A673 (cell line): ENCODE data around the gene SELENOV. TPM values are rescaled to one million over a fixed set of nuclear protein-coding genes. Genes with fewer than 3 reads are reported as not detected.

Experiments used
- BruUV-seq: library from RNA; stranded (reverse); fragments of 400-500 nt; replicated peaks from 2 replicates; lab custom pipeline; 2021; lab: Mats Ljungman, UMichigan
- CTCF ChIA-PET: fragments of 300-600 bp; sonication (Branson Sonifier 250); formaldehyde crosslinking; loops from one replicate; lab custom pipeline; 2022; ENCODE audit warnings: antibody characterized with exemption; lab: Charles Lee
- POLR2A ChIA-PET: fragments of 300-600 bp; sonication (Branson Sonifier 250); formaldehyde crosslinking; loops from one replicate; lab custom pipeline; 2022; ENCODE audit warnings: antibody characterized with exemption; ENCODE audit not compliant: low non-redundant PET; lab: Charles Lee
- DNase-seq: peaks from one replicate; pipeline ENCODE4 v3.0.0-alpha.2; 2015; ENCODE audit warnings: low spot score
- H3K27ac ChIP-seq: fragments of 200-600 bp; sonication (generic); 2 replicates; pipeline ENCODE4 v1.5.1; 2016; ENCODE audit warnings: mixed run types, low read depth, mild to moderate bottlenecking, mixed read lengths, antibody characterized with exemption, low read length; ENCODE audit not compliant: poor library complexity, severe bottlenecking
- H3K27me3 ChIP-seq: fragments of 200-600 bp; sonication (generic); replicated peaks from 2 replicates; pipeline ENCODE4 v1.6.1; 2017; ENCODE audit warnings: mixed run types, low read depth, mild to moderate bottlenecking, mixed read lengths, antibody characterized with exemption, low read length; ENCODE audit not compliant: insufficient read depth, poor library complexity
- H3K36me3 ChIP-seq: fragments of 200-600 bp; sonication (generic); 2 replicates; pipeline ENCODE4 v1.6.1; 2016; ENCODE audit warnings: mixed run types, mild to moderate bottlenecking, mixed read lengths, antibody characterized with exemption, low read length; ENCODE audit not compliant: insufficient read depth, poor library complexity, severe bottlenecking
- H3K4me1 ChIP-seq: fragments of 200-600 bp; sonication (generic); 2 replicates; pipeline ENCODE4 v1.6.1; 2017; ENCODE audit warnings: mixed run types, mild to moderate bottlenecking, mixed read lengths, antibody characterized with exemption, low read length; ENCODE audit not compliant: insufficient read depth, poor library complexity, severe bottlenecking
- H3K4me3 ChIP-seq: fragments of 200-600 bp; sonication (generic); 2 replicates; pipeline ENCODE4 v1.5.1; 2016; ENCODE audit warnings: low read depth, mixed run types, mild to moderate bottlenecking, mixed read lengths, low read length; ENCODE audit not compliant: poor library complexity, severe bottlenecking
- H3K9me3 ChIP-seq: fragments of 200-600 bp; sonication (generic); 2 replicates; pipeline ENCODE4 v1.6.1; 2016; ENCODE audit warnings: mixed run types, low read depth, mild to moderate bottlenecking, mixed read lengths, antibody characterized with exemption, low read length; ENCODE audit not compliant: poor library complexity, severe bottlenecking
- EZH2 ChIP-seq: fragments of 200-600 bp; sonication (generic); IDR thresholded peaks from 2 replicates; pipeline ENCODE4 v1.6.1; 2017; ENCODE audit warnings: borderline replicate concordance, low read depth, mild to moderate bottlenecking, mixed read lengths, antibody characterized with exemption, low read length; ENCODE audit not compliant: poor library complexity, severe bottlenecking
- intact Hi-C: fragments of 100-400 bp; cut with micrococcal nuclease; formaldehyde crosslinking; loops from one replicate; pipeline ENCODE4 v1.10.0; 2022; ENCODE audit not compliant: unreplicated experiment
- total RNA-seq: library from RNA; stranded (reverse); gene quantifications from 2 replicates; pipeline ENCODE4 v1.2.3, GENCODE V29; 2021
- TF ChIP-seq, protein P1 (sequence below): fragments of 300-800, 200-600 bp; sonication (generic); conservative IDR thresholded peaks from 2 replicates; pipeline ENCODE4 v1.5.1; 2017; ENCODE audit warnings: low read depth, mild to moderate bottlenecking, antibody characterized with exemption, low read length, moderate library complexity, mixed read lengths

SELENOV gene
- total RNA-seq, 1 experiment from 2014 or later = not detected

DNA sequence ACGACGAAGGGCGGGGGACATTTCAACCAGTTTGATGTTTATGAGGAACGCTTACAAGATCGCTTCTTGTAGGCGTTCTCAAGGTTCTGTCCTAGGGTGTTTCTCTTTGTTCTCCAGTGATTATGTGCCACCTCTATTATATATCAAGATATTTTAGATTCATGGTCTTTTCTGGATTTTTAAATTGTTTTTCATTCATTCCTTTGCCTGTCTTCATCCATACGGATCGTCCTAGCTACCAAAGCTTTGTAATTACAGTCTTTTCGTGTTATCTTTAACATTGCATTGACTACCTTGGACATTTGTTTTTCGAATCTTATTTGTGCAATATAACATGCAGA is 25.4 kb downstream of the SELENOV start:
- Histone ChIP-seq H3K4me1 (peaks cover 10% of the 10 kb centered on the region), H3K9me3 (no peaks in the 10 kb centered on the region), H3K36me3 (no peaks in the 10 kb centered on the region), H3K27me3 (peaks cover 3% of the 10 kb centered on the region), H3K4me3 (peak overlapping the region; percentile 79), H3K27ac (peak overlapping the region; percentile 86)
- intact Hi-C loops = loop anchor here (2.0 kb wide), 1 partner anchor 100 kb away; no protein-coding TSS in a partner anchor
- POLR2A ChIA-PET = no interaction called here
- DNase-seq = no peak
- BruUV-seq = no TSS peak
- TF ChIP-seq, protein P1, sequence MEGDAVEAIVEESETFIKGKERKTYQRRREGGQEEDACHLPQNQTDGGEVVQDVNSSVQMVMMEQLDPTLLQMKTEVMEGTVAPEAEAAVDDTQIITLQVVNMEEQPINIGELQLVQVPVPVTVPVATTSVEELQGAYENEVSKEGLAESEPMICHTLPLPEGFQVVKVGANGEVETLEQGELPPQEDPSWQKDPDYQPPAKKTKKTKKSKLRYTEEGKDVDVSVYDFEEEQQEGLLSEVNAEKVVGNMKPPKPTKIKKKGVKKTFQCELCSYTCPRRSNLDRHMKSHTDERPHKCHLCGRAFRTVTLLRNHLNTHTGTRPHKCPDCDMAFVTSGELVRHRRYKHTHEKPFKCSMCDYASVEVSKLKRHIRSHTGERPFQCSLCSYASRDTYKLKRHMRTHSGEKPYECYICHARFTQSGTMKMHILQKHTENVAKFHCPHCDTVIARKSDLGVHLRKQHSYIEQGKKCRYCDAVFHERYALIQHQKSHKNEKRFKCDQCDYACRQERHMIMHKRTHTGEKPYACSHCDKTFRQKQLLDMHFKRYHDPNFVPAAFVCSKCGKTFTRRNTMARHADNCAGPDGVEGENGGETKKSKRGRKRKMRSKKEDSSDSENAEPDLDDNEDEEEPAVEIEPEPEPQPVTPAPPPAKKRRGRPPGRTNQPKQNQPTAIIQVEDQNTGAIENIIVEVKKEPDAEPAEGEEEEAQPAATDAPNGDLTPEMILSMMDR = no peak; the same call in 1 of the 2 replicates
- no peak for TF ChIP-seq EZH2
- CTCF ChIA-PET = interaction anchor here (1.1 kb wide), 1 partner anchor 99 kb away, joined by 4 read pairs; no protein-coding TSS in a partner anchor

DNA sequence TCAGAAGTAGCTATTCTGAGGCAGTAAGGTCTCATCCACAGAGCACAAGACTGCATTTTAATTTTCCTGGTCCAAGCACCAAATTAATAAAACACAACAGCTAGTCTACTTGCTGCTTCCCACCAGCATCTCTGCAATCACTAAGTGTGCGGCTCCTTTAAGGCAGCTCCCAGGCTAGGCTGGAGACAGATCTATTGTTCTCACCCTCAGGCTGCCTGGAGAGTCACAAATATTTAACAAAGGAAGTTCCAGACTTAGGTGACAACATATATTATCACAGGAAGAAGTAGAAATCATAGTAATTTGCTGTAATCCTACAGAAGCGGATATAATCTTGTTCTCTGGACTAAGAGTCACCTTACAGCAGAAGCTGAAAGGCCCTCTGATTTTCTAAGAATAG is 27.3 kb downstream of the SELENOV start:
- no TSS peak for BruUV-seq
- H3K27ac ChIP-seq = no peak overlapping the region
- intact Hi-C loops = no loop called here

DNA sequence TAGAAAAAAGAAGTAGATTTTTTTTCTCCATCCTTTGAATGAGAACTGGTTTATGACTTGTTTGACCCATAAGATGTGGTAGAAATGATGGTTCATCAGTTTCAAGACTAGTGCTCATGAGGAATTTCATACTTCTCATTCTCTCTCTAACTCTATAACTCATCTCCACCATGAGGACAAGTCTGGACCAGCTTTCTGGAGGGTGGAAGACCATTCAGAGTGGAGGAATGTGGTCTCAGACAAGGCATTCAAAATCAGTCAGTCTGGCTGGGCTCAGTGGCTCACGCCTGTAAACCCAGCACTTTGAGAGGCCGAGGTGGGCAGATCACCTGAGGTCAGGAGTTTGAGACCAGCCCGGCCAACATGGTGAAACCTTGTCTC is 28.5 kb downstream of the SELENOV start:
- DNase-seq = no peak
- POLR2A ChIA-PET = no interaction called here

More for the DNA sequence above, 27.3 kb downstream of the SELENOV start:
- ChIA-PET CTCF (interaction anchor here (0.7 kb wide), 1 partner anchor 45 kb away, joined by 3 read pairs; no protein-coding TSS in a partner anchor), POLR2A (no interaction called here)
- no peak for TF ChIP-seq EZH2
- TF ChIP-seq, protein P1 = no peak
- Histone ChIP-seq H3K27me3 (peaks cover 10% of the 10 kb centered on the region), H3K4me3 (no peak overlapping the region), H3K9me3 (no peaks in the 10 kb centered on the region), H3K4me1 (peaks cover 10% of the 10 kb centered on the region), H3K36me3 (no peaks in the 10 kb centered on the region)
- DNase-seq = peak; percentile 35

More for the DNA sequence above, 28.5 kb downstream of the SELENOV start:
- H3K27ac ChIP-seq = no peak overlapping the region
- peaks cover 10% of the 10 kb centered on the region for H3K4me1 ChIP-seq
- CTCF ChIA-PET = no interaction called here
- BruUV-seq = no TSS peak
- TF ChIP-seq EZH2 = no peak
- TF ChIP-seq, protein P1 = no peak
- peaks cover 10% of the 10 kb centered on the region for H3K27me3 ChIP-seq
- no peaks in the 10 kb centered on the region for H3K36me3 ChIP-seq
- no peaks in the 10 kb centered on the region for H3K9me3 ChIP-seq
- intact Hi-C loops = no loop called here
- H3K4me3 ChIP-seq = no peak overlapping the region
